Osteocyte (in vitro differentiated cells): ENCODE measurements around the gene TTLL10. TPM values are rescaled to one million over a fixed set of nuclear protein-coding genes. Genes with fewer than 3 reads are reported as not detected.

Experiments used
- DNase-seq: peaks from one replicate; pipeline ENCODE4 v3.0.0; 2021; ENCODE audit warnings: mixed read lengths; ENCODE audit not compliant: unreplicated experiment; ENCODE audit errors: extremely low spot score
- H3K27ac Mint-ChIP-seq: one replicate; pipeline ENCODE4 v1.8.0; 2021; ENCODE audit warnings: mild to moderate bottlenecking, mixed read lengths; ENCODE audit not compliant: unreplicated experiment
- H3K27me3 Mint-ChIP-seq: one replicate; pipeline ENCODE4 v1.8.0; 2021; ENCODE audit warnings: mixed read lengths; ENCODE audit not compliant: unreplicated experiment
- H3K36me3 Mint-ChIP-seq: one replicate; pipeline ENCODE4 v1.8.0; 2021; ENCODE audit warnings: mixed read lengths; ENCODE audit not compliant: unreplicated experiment
- H3K4me1 Mint-ChIP-seq: one replicate; pipeline ENCODE4 v1.8.0; 2021; ENCODE audit warnings: mixed read lengths; ENCODE audit not compliant: unreplicated experiment
- H3K4me3 Mint-ChIP-seq: one replicate; pipeline ENCODE4 v1.8.0; 2021; ENCODE audit warnings: mild to moderate bottlenecking, moderate library complexity, mixed read lengths; ENCODE audit not compliant: unreplicated experiment
- H3K9me3 Mint-ChIP-seq: one replicate; pipeline ENCODE4 v1.8.0; 2021; ENCODE audit warnings: mixed read lengths; ENCODE audit not compliant: unreplicated experiment
- CTCF ChIP-seq: fragments of 200-600 bp; sonication (generic); IDR thresholded peaks from 2 replicates; pipeline ENCODE4 v1.5.0; 2021; ENCODE audit warnings: antibody characterized with exemption, mild to moderate bottlenecking, moderate library complexity
- total RNA-seq: library from RNA; stranded (reverse); gene quantifications from 2 replicates; pipeline ENCODE4 v1.2.1, GENCODE V29; 2021

TTLL10 gene
- total RNA-seq, 1 donor from 2014 or later: not detected

GRCh38 chr1:1210726-1211540 is 37.3 kb downstream of the TTLL10 start:
- no peak for DNase-seq
- Mint-ChIP-seq H3K4me1 (peaks cover 32% of the 10 kb centered on the region), H3K36me3 (no peaks in the 10 kb centered on the region), H3K4me3 (no peak overlapping the region), H3K27me3 (no peaks in the 10 kb centered on the region), H3K27ac (no peak overlapping the region), H3K9me3 (no peaks in the 10 kb centered on the region)
- no peak for TF ChIP-seq CTCF

GRCh38 chr1:1211541-1212441 is 38.1 kb downstream of the TTLL10 start:
- H3K27me3 Mint-ChIP-seq: no peaks in the 10 kb centered on the region
- TF ChIP-seq CTCF: no peak
- DNase-seq: no peak
- peaks cover 36% of the 10 kb centered on the region for H3K4me1 Mint-ChIP-seq
- no peaks in the 10 kb centered on the region for H3K9me3 Mint-ChIP-seq
- H3K36me3 Mint-ChIP-seq: peaks cover 3% of the 10 kb centered on the region
- H3K27ac Mint-ChIP-seq: no peak overlapping the region
- H3K4me3 Mint-ChIP-seq: no peak overlapping the region

- Mint-ChIP-seq H3K4me1 (peaks cover 36% of the 10 kb centered on the region), H3K4me3 (no peak overlapping the region), H3K27me3 (no peaks in the 10 kb centered on the region), H3K36me3 (peaks cover 6% of the 10 kb centered on the region), H3K27ac (no peak overlapping the region), H3K9me3 (no peaks in the 10 kb centered on the region)
- no peak for TF ChIP-seq CTCF
- no peak for DNase-seq
Measured at GRCh38 chr1:1212780-1213344, 39.2 kb downstream of the TTLL10 start.

GRCh38 chr1:1213345-1214265 is 39.9 kb downstream of the TTLL10 start, which contains the start of gene TNFRSF4:
TNFRSF4 (minus strand) TSS chr1:1214153; CDS start chr1:1214127, 26 bp downstream.
- no peak for DNase-seq
- no peak for TF ChIP-seq CTCF
- no peak within 1 kb of the TSS for H3K27ac Mint-ChIP-seq
- H3K4me1 Mint-ChIP-seq: peaks cover 32% of the 10 kb centered on the region
- no peaks in the 10 kb centered on the region for H3K27me3 Mint-ChIP-seq
- H3K36me3 Mint-ChIP-seq: peaks cover 6% of the 10 kb centered on the region
- H3K4me3 Mint-ChIP-seq: no peak within 1 kb of the TSS
- no peaks in the 10 kb centered on the region for H3K9me3 Mint-ChIP-seq
